ENCODE measurements around the gene CHPF2.

Gene CHPF2

DNA sequence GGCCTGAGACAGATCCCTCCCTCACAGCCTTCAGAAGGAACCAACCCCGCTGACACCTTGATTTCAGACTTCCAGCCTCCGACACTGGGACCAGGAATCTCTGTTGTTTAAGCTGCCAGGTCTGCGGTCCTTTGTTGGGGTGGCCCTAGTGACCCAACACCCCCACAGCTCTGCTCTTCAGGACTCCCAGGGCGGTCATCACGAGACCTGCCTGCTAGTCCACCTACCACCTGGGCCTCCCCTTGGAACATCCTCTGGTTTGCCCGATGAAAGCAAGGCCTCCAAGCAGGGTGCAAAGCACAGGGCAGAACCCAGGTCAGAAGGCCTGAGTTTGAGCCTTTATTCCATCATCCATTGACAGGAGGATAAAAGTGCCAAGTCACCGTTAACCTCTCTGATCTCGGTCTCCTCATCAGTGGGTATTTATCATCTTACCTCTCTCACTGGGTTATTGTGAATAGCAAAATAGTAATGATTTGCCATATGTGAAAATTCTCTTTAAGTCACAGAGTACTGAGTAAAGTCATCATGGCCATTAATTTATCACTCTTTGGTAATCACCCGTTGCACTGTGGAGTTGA is 33.2 kb downstream of the CHPF2 start:
- DNase-seq (ENCODE audit: low read depth) = no peak

DNA sequence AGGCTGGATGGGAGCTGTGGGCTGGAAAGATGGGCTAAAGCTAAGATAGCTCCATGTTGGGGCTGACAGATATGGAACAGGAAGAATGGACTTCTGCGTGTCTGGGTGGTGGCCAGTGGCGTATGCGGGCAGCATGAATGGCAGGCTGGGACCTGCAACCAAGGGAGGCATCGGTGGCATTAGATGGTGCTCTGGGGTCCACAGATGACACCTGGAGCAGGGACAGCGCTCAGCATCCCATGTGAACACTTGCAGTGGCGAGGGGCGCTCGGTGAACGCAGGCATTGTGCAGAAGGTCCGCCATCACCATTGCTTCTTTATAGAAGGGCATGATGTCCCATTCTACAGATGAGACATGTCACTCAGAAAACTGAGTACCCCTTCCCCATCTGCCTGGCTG is 37.2 kb downstream of the CHPF2 start:
- no peak for DNase-seq (ENCODE audit: low read depth)

DNA sequence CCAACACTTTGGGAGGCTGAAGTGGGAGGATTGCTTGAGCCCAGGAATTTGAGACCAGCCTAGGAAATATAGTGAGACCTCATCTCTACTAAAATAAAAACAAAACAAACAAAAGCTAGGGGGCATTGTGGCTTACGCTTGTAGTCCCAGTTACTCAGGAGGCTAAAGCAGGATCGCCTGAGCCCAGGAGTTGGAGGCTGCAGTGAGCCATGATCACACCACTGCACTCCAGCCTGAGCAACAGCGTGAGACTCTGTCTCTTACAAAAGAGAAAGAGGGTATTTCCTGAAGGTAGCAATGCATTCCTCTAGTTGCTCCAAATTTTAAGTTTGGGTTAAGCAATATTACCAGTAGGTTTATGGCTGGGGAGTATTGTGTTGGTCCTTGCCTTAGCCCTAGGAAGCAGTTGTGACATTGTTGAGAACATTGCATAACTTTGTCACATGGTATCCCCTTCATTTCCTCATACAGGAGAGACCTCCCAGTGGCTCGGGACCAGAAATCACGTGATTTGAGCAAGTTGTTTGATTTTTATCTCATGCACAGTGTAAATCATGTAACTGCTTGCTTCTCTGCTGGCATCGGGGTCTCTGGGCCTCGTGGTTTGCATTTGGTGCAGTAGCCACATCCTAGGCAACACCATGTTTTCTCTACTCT is 39.5 kb downstream of the CHPF2 start:
- no peak for DNase-seq (ENCODE audit: low read depth)

GRCh38 chr7:151272405-151272804 is 40.1 kb downstream of the CHPF2 start:
- no peak for DNase-seq (ENCODE audit: low read depth)

DNA sequence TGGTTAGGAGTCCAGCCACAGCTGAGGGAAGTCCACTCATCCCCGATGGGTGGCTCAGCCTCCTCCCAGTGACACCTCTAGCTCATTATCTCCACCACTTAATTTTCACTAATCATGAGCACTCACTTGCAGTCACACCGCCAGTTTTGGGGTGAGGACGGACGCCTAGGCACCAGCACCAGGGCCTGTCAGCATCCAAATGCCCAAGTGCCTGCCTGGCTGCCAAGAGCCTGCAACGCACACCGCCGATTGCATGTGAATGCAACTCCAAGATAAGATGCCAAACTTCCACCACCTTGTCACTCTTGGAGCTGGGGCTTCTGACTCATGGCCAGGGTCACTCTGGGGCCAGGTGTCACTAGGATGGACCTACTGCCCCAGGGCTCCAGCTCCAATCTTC is 40.6 kb downstream of the CHPF2 start:
- DNase-seq (ENCODE audit: low read depth) = no peak

DNA sequence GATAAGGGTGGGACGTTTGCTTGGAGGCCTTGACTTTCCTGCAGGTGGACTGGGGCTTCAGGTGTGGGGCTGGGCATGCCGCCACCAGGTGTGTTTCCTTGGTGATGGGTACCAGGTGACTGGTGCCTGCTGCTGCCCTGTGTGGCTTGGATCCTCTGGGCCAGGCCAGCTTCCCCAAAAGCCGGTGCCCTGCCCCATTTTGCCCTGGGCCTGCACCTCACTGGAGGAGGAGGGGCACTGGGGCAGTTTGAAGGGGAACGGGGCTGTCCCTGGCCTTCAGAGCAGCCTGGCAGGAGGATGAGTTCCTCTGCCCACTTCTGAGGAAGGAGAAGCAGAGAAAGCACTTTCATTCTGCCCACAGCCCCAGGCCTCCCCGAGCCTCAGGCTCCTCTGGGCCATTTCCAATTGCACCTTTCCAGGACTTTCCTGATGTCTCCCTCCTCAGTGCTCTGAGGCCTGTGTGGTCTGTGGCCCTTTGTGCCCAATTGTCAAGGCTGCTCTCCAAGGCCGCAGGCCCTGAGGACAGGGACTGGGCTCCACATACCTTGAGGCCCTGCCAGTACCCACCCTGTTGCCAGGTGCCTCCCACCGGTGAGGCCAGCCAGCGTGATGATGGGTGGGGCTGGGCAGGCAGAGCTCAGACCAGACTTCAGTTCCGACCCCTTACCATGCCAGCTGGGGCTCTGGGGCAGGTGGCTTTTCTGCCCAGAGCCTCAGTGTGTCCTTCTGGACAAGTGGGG is 41.5 kb downstream of the CHPF2 start:
- no peak for DNase-seq (ENCODE audit: low read depth)

DNA sequence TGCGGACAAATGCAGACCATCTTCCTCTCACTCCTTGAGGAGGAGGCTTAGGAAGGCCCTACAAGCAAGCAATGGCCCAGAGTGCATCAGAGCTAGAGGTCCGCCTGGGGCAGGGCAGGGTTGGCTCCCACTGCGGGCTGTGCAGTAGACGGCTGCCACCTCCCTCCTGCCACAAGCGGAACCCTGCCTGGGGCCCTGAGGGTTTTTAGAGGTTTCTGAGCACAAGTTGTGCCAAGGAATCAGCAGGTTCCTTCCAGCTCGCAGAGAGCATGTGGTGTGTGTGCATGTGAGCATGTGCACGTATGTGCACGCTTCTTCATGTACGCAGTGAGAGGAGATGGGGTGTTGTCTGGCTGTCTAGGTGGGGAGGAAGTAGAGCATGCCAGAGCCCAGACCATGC is 42.1 kb downstream of the CHPF2 start:
- DNase-seq (ENCODE audit: low read depth) = no peak

GRCh38 chr7:151274936-151275812 is 42.9 kb downstream of the CHPF2 start:
- no peak for DNase-seq (ENCODE audit: low read depth)

DNA sequence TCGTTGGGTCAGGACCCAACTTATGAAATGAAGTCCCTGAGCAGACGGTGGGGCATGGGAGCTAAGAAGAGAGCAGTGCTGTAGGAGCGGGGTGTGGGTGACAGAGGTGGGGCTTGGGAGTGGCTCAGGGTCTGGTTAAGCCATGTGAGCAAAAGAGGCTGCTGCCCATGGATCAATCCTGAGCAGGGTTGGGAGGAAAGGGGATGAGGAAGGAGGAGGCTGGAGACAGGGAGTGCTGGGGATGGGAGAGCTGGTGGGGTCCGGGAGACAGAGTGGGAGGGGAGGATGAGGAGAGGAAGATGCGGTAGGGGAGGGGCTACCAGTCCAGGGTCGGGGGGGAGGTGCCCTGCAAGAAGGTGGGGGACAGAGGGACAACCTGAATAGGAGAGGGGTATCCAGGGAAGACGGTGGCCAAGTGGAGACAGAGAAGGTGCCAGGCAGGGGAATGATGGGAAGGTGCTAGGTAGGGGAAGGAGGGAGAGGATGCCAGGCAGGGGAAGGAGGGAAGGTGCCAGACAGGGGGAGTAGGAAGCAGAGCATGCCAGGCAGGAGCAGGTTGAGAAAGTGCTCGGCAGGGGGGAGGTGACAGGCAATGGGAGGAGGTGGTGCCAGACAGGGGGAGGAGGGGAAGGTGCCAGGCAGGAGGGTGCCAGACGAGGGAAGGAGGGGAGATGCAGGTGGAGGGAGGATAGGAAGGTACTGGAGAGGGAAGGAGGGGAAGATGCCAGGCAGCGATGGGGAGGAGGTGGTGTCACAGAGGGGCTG is 43.7 kb downstream of the CHPF2 start:
- DNase-seq (ENCODE audit: low read depth) = no peak

GRCh38 chr7:151276666-151277590 is 44.6 kb downstream of the CHPF2 start:
- DNase-seq (ENCODE audit: low read depth) = peak; percentile 69

- no peak for DNase-seq (ENCODE audit: low read depth)
Measured at GRCh38 chr7:151277631-151278030, 45.3 kb downstream of the CHPF2 start.

DNA sequence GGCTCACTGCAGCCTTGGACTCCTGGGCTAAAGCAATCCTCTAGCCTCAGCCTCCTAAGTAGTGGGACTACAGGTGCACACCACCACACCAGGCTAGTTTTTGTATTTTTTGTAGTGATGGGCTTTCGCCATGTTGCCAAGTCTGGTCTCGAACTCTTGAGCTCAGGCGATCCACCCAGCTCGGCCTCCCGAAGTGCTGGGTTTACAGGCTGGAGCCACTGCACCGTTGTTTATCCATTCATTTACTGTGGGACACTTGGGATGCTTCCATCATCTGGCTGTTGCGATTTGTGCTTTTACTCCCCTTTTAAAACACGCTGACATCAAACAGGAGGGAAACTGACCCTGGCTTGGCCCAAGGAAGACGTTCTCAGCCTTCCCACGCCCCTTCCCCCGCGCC is 46.7 kb downstream of the CHPF2 start:
- DNase-seq (ENCODE audit: low read depth) = no peak

- no peak for DNase-seq (ENCODE audit: low read depth)
Measured at GRCh38 chr7:151279868-151280267, 47.6 kb downstream of the CHPF2 start.

DNA sequence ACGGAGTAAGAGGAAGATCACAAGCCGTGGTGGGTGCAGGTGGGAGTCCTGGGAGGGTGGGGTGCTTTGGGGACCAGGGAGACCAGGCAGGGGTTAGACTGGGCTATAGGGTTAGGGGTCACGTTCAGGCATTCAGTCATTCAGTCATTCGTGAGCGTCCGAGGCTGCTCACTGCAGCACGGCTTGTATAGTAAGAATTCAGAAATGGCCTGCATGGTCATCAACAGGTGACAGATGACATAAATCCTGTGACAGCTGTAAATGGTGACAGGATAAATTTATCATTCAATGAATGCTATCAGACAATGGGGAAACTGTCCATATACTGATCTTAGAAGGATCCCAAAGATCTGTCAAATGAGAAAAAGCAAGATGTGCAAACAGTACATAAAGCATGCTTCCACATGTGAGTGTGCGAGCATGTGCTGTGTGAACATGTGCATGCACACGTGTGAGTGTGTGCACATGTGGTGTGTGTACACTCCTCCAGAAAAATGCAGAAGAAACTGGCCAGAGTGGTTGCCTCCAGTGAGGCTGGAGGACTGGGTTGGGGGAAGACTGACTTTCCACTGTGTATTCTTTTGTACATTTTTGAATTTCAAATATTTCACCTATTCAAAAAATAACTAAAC is 48.2 kb downstream of the CHPF2 start:
- no peak for DNase-seq (ENCODE audit: low read depth)

GRCh38 chr7:151281686-151282085 is 49.4 kb downstream of the CHPF2 start:
- DNase-seq (ENCODE audit: low read depth) = no peak

DNA sequence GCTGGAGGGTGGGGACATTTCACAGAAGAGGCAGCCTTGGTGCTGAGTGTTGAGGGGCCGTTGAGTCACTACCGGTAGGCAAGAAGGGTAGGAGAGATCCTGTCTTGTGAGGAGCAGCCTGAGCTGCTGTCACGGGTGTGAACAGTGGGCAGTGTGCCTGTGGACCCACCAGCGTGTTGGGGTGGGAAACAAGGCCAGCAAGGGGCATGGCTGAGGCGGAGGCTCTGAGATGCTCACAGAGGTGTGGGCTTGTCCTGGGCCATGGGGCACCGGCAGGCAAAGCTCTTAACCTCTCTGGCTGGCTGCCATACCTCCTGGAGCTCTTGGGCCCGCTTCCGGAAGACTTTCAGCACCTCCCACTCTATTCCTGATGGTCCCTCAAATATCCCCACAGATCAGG is 49.8 kb downstream of the CHPF2 start:
- no peak for DNase-seq (ENCODE audit: low read depth)

DNA sequence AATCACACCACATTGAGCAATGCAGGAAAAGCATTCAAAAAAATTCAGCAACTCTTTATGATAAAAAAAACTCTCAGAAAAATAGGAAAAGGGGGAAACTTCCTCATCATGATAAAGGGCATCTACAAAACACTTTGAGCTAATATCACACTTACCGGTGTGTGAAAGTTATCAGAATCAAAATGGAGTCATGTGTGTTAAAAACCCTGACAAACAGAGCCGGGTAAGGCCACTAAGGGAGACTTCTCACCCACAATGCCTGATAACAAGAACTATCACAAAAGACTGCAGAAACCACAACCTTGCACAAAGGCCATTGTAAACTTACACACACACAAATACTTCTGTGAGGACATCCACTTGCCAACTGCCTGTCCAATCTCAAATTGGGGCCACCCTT is 51.0 kb downstream of the CHPF2 start:
- DNase-seq (ENCODE audit: low read depth) = no peak

DNA sequence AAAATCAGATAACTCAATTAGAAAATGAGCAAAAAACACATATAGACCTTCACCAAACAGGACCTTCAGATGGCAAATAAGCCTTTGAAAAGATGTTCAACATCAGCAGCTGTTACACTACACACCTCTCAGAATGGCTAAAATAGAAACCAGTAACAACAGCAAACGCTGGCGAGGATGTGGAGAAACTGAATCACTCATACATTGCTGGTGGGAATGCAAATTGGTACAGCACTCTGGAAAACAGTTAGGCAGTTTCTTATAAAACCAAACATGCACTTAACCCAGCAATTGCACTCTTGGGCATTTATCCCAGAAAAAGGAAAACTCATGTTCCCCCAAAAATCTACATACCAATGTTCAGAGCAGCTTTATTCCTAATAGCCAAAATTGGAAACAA is 53.9 kb downstream of the CHPF2 start:
- DNase-seq (ENCODE audit: low read depth) = no peak

Data from ELR (cell line).